ENCODE results near the gene DOCK3.
"Not testable (repeated sequence)": the region's sequence is repeated elsewhere in the genome, so short reads cannot be mapped to it uniquely, and the experiment has no call there.

Gene DOCK3

GRCh38 chr3:51216291-51216690 lies 541.6 kb downstream of the DOCK3 start:
- DNase-seq (ENCODE audit: low read depth): no peak

GRCh38 chr3:51221959-51222358 lies 547.2 kb downstream of the DOCK3 start:
- no peak for DNase-seq (ENCODE audit: low read depth)

GRCh38 chr3:51224283-51224682 lies 549.6 kb downstream of the DOCK3 start:
- no peak for DNase-seq (ENCODE audit: low read depth)

- DNase-seq (ENCODE audit: low read depth): no peak
Observed at GRCh38 chr3:51224843-51225242, 550.1 kb downstream of the DOCK3 start.

GRCh38 chr3:51242939-51243338 lies 568.2 kb downstream of the DOCK3 start:
- DNase-seq (ENCODE audit: low read depth): no peak

GRCh38 chr3:51243924-51244323 lies 569.2 kb downstream of the DOCK3 start:
- no peak for DNase-seq (ENCODE audit: low read depth)

- no peak for DNase-seq (ENCODE audit: low read depth)
Observed at GRCh38 chr3:51245867-51246266, 571.1 kb downstream of the DOCK3 start.

GRCh38 chr3:51257870-51258269 lies 583.1 kb downstream of the DOCK3 start:
- no peak for DNase-seq (ENCODE audit: low read depth)

GRCh38 chr3:51264166-51264565 lies 589.4 kb downstream of the DOCK3 start:
- not testable (repeated sequence) for DNase-seq (ENCODE audit: low read depth)

- no peak for DNase-seq (ENCODE audit: low read depth)
Observed at GRCh38 chr3:51268132-51268531, 593.4 kb downstream of the DOCK3 start.

GRCh38 chr3:51269466-51269865 lies 594.7 kb downstream of the DOCK3 start:
- DNase-seq (ENCODE audit: low read depth): no peak

GRCh38 chr3:51270559-51270958 lies 595.8 kb downstream of the DOCK3 start:
- no peak for DNase-seq (ENCODE audit: low read depth)

GRCh38 chr3:51271172-51271571 lies 596.4 kb downstream of the DOCK3 start:
- no peak for DNase-seq (ENCODE audit: low read depth)

- no peak for DNase-seq (ENCODE audit: low read depth)
Observed at GRCh38 chr3:51274052-51274451, 599.3 kb downstream of the DOCK3 start.

- no peak for DNase-seq (ENCODE audit: low read depth)
Observed at GRCh38 chr3:51275111-51275805, 600.5 kb downstream of the DOCK3 start.

- no peak for DNase-seq (ENCODE audit: low read depth)
Observed at GRCh38 chr3:51276046-51276445, 601.3 kb downstream of the DOCK3 start.

- DNase-seq (ENCODE audit: low read depth): no peak
Observed at GRCh38 chr3:51279448-51279847, 604.7 kb downstream of the DOCK3 start.

GRCh38 chr3:51280176-51280575 lies 605.4 kb downstream of the DOCK3 start:
- no peak for DNase-seq (ENCODE audit: low read depth)

GRCh38 chr3:51282931-51283330 lies 608.2 kb downstream of the DOCK3 start:
- DNase-seq (ENCODE audit: low read depth): no peak

- no peak for DNase-seq (ENCODE audit: low read depth)
Observed at GRCh38 chr3:51283421-51283820, 608.7 kb downstream of the DOCK3 start.

- no peak for DNase-seq (ENCODE audit: low read depth)
Observed at GRCh38 chr3:51295625-51296024, 620.9 kb downstream of the DOCK3 start.

- no peak for DNase-seq (ENCODE audit: low read depth)
Observed at GRCh38 chr3:51297333-51297732, 622.6 kb downstream of the DOCK3 start.

GRCh38 chr3:51304230-51304629 lies 629.5 kb downstream of the DOCK3 start:
- DNase-seq (ENCODE audit: low read depth): no peak

GRCh38 chr3:51306093-51306492 lies 631.4 kb downstream of the DOCK3 start:
- DNase-seq (ENCODE audit: low read depth): no peak

Measured in stimulated activated CD8-positive, alpha-beta memory T cell treated with anti-CD3 and anti-CD28 coated beads, Interleukin-12 subunit alpha, Interleukin-12 subunit beta, amount 100 ng/mL, for 1 hour (primary cell).